Subcutaneous adipose tissue (tissue), 4 donors: ENCODE measurements around the gene DCBLD1. TPM values are rescaled to one million over a fixed set of nuclear protein-coding genes. Genes with fewer than 3 reads are reported as not detected.

Source experiments
- total RNA-seq, 4 donors: library from RNA; depleted of rRNA; stranded (reverse); fragments of >200 nt; gene quantifications; one replicate each; pipeline ENCODE4 v1.1.0, GENCODE V29; 2016
- TF ChIP-seq, protein P1 (sequence below): fragments of 450-650 bp; IDR thresholded peaks from one replicate; pipeline ENCODE4 v1.5.1; 2016; ENCODE audit warnings: low read depth, mild to moderate bottlenecking, control low read depth, antibody characterized with exemption, moderate library complexity

The DCBLD1 gene
- total RNA-seq, 4 donors from 2014 or later: 8.8 to 22.2 (median 18.6) TPM

DNA sequence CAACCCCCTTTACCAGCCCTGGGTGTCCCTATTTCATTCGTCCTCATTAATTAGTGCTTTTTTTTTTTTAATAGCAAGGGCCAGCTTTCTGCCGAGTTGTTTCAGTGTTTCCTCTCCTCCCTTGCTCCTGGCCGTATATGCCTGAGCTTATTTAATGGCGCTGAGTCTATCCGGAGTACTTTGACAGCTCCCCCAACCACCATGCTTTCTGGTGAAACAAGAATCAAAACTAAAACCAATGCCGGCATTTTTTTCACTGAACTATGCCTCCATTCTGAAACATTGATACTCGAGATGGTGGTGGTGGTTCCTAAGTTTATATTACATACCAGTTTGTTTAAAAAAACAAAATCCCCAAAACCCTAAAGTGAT is 1.2 kb downstream of the DCBLD1 start:
- TF ChIP-seq, protein P1, sequence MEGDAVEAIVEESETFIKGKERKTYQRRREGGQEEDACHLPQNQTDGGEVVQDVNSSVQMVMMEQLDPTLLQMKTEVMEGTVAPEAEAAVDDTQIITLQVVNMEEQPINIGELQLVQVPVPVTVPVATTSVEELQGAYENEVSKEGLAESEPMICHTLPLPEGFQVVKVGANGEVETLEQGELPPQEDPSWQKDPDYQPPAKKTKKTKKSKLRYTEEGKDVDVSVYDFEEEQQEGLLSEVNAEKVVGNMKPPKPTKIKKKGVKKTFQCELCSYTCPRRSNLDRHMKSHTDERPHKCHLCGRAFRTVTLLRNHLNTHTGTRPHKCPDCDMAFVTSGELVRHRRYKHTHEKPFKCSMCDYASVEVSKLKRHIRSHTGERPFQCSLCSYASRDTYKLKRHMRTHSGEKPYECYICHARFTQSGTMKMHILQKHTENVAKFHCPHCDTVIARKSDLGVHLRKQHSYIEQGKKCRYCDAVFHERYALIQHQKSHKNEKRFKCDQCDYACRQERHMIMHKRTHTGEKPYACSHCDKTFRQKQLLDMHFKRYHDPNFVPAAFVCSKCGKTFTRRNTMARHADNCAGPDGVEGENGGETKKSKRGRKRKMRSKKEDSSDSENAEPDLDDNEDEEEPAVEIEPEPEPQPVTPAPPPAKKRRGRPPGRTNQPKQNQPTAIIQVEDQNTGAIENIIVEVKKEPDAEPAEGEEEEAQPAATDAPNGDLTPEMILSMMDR: no peak

DNA sequence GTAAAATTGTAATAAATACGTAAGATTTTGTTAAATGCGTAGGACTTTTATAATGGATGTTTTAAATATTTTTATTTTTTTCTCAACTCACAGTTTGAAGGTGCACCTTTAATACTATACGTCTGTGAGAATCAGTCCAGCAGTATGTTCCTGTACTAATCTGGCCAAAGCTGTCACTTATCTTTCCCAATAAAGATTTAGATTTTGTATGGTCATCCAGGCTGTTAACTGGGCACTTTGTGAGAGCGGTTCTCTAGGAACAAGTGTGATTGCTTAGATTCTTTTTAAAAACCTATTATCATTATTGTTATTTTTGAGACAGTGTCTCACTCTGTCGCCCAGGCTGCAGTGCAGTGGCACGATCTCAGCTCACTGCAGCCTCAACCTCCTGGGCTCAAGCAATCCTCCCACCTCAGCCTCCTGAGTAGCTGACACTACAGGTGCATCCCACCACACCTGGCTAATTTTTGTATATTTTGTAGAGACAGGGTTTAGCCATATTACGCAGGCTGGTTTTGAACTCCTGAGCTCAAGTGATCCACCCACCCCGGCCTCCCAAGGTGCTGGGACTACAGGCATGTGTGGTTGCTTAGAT is 1.7 kb downstream of the DCBLD1 start:
- TF ChIP-seq, protein P1: no peak

DNA sequence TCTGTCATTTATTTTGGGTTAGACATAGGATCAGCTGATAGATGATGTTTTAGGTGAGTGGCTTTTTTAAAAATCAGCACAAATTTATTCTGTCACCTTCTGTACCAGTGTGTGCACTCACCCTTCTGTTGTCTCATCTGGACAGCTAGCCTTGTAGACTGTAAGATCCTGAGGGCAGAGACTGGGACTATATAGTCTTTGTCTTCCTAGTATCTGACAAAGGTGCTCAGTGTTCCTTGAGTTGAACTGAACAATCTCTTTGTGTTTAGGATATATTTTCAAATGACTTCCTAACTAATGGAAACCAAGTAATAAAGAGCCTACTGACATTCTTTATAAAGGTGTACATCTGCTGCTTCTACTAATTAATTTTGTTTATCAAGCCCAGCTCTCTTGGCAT is 3.0 kb downstream of the DCBLD1 start:
- TF ChIP-seq, protein P1: no peak

DNA sequence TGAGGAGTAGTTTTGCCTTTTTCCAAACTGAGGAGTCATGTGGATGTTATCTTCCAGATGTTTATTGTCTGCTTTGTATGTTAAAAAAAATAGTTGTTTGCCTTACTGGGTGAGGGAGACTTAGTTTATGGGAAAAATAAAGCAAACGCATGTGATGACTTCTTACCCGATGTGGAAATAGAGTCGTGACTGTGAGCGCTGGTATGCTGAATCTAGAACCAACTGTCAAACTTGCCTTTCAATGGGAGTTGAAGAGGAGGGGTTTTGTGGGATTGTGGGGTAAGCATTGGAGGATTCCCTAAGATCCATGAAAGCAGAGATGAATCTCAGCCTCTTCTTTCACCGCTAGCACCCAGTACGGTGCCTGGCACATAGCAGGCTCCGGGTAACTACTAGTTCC is 5.3 kb downstream of the DCBLD1 start:
- TF ChIP-seq, protein P1: no peak

DNA sequence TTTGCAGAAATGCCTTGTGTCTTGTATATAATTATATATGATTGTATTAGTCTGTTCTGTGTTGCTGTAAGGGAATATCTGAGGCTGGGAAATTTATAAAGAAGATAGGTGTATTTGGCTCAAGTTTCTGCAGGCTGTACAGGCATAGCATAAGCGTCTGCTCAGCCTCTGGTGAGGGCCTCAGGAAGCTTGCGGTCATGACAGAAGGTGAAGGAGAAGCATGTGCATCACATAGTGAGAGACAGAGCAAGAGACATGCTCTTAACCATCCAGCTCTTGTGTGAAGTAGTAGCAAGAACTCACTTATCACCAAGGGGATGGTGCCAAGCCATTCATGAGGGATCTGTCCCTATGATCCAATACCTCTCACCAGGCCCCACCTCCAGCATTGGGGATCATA is 6.5 kb downstream of the DCBLD1 start:
- TF ChIP-seq, protein P1: no peak

DNA sequence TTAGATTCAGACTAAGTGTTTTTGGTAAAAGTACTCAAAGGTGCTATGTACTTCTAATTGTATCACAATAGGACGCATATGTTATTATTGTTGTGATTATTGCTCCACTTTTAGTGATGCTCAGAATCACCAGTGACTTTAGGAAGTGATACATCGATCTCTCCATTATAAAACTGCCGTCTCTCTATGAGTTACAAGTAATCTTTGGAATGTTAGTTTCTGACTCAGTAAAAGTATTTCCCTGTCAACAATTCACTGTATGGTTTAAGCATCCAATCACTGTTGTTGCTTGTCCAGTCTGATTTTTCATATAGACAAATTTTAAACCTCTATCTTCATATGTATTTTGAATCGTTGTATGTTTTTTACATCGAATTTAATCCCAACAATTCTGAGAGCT is 9.4 kb downstream of the DCBLD1 start:
- TF ChIP-seq, protein P1: no peak

DNA sequence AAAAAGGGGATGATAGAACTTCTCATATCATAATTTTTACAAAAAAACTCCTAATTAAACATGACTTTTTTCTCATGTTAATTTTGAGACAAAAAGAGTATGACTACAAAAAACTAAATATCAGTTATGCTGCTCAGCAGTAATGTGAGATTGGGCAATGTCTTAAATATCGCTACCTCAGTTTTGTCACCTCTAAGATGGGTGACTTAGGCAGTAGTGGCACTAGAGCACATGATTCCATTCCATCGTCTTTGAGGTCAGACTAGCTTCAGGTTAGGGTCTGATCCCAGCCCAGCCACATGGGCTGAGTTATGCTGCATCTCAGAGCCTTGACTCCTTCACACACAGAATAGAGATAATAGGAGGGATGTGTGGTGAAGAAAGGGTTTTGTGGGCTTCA is 11.0 kb downstream of the DCBLD1 start:
- TF ChIP-seq, protein P1: no peak

DNA sequence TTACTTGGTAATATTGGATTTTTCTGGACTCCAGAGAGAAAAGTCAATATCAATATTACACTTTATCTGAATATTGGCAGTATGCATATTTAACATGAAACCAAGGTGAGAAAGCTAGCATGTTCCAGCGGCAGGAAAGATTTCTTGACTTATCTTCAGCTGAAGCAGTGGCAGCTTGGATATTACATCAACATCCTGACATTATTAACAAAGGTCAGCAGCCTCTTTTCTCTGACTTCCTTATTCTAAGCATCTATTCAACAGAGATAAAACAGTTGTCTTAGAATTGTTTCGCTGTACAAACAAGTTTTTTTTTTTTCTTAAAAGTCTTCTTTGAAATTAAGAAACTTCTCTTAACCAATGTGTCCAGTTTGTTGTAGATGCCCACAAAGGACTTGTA is 11.8 kb downstream of the DCBLD1 start:
- TF ChIP-seq, protein P1: no peak
